OCI-LY3 (cell line): ENCODE data around the gene CADPS2.

ENCODE experiments used
- H2AFZ ChIP-seq: fragments of 200-600, 300-600 bp; shearing (Covaris generic); 2 replicates; pipeline ENCODE4 v1.6.0; 2014; ENCODE audit warnings: antibody characterized with exemption, low read depth, low read length
- H3K27ac ChIP-seq: fragments of 200-600, 300-600 bp; sonication (generic); 2 replicates; pipeline ENCODE4 v1.5.1; 2014; ENCODE audit warnings: mild to moderate bottlenecking, low read length, moderate library complexity, mixed read lengths
- H3K27me3 ChIP-seq: fragments of 200-600, 300-600 bp; sonication (generic); 2 replicates; pipeline ENCODE4 v1.6.1; 2014; ENCODE audit warnings: low read depth, low read length, mixed read lengths
- H3K36me3 ChIP-seq: fragments of 200-600, 300-600 bp; sonication (generic); replicated peaks from 2 replicates; pipeline ENCODE3; 2014; ENCODE audit warnings: low read depth, low read length, mixed read lengths
- H3K4me1 ChIP-seq: fragments of 300-600, 200-600 bp; sonication (generic); 2 replicates; pipeline ENCODE4 v1.6.1; 2014; ENCODE audit warnings: low read length, mixed read lengths
- H3K4me2 ChIP-seq: fragments of 200-600, 300-600 bp; sonication (generic); 2 replicates; pipeline ENCODE4 v1.6.1; 2014; ENCODE audit warnings: low read length, mixed read lengths
- H3K4me3 ChIP-seq: fragments of 300-600, 200-600 bp; sonication (generic); 2 replicates; pipeline ENCODE4 v1.5.1; 2014; ENCODE audit warnings: antibody characterized with exemption, mild to moderate bottlenecking, low read length, moderate library complexity
- H3K79me2 ChIP-seq: fragments of 300-600, 200-600 bp; shearing (Covaris generic); 2 replicates; pipeline ENCODE4 v1.6.1; 2014; ENCODE audit warnings: mild to moderate bottlenecking, low read length, mixed read lengths
- H3K9ac ChIP-seq: fragments of 300-600, 200-600 bp; shearing (Covaris generic); 2 replicates; pipeline ENCODE4 v1.6.0; 2014; ENCODE audit warnings: mild to moderate bottlenecking, low read length, moderate library complexity
- H3K9me3 ChIP-seq: fragments of 200-600, 300-600 bp; shearing (Covaris generic); 2 replicates; pipeline ENCODE4 v1.6.1; 2014; ENCODE audit warnings: low read length, mixed read lengths; ENCODE audit not compliant: insufficient read depth
- H4K20me1 ChIP-seq: fragments of 200-600, 300-600 bp; sonication (generic); 2 replicates; pipeline ENCODE4 v1.6.1; 2016; ENCODE audit warnings: low read length, mixed read lengths; ENCODE audit not compliant: insufficient read depth
- EZH2phosphoT487 ChIP-seq: fragments of 200-600 bp; shearing (Covaris generic); IDR thresholded peaks from 2 replicates; pipeline ENCODE4 v1.6.1; 2018; ENCODE audit warnings: antibody characterized with exemption, mixed run types, low read depth
- TF ChIP-seq, protein P1 (sequence below): fragments of 200-600, 300-600 bp; sonication (generic); IDR thresholded peaks from 2 replicates; pipeline ENCODE4 v1.5.1; 2014; ENCODE audit warnings: antibody characterized with exemption, low read length, low read depth

The CADPS2 gene

DNA sequence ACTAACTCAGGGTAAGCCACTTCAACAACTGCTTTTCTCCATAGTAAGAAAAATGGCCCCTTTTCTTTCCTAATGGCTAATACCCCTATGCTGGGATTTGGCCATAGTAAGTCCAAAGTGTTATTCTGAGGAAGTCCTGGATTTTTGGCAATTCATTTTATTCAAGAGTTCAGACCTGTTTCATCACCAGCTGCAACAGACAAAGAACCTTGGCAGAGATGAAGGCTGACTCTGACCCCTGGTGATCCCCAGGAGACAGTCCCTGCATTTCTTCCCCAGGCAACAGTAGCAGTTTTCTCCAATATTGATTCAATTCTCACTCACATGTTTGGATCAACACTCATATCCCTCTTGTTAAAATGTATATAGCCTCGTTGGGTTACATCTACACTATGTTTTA lies 332.5 kb downstream of the CADPS2 start:
- Histone ChIP-seq H3K36me3 (no peaks in the 10 kb centered on the region), H3K4me2 (no peak overlapping the region)
- TF ChIP-seq EZH2phosphoT487: no peak
- TF ChIP-seq, protein P1, sequence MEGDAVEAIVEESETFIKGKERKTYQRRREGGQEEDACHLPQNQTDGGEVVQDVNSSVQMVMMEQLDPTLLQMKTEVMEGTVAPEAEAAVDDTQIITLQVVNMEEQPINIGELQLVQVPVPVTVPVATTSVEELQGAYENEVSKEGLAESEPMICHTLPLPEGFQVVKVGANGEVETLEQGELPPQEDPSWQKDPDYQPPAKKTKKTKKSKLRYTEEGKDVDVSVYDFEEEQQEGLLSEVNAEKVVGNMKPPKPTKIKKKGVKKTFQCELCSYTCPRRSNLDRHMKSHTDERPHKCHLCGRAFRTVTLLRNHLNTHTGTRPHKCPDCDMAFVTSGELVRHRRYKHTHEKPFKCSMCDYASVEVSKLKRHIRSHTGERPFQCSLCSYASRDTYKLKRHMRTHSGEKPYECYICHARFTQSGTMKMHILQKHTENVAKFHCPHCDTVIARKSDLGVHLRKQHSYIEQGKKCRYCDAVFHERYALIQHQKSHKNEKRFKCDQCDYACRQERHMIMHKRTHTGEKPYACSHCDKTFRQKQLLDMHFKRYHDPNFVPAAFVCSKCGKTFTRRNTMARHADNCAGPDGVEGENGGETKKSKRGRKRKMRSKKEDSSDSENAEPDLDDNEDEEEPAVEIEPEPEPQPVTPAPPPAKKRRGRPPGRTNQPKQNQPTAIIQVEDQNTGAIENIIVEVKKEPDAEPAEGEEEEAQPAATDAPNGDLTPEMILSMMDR: no peak

DNA sequence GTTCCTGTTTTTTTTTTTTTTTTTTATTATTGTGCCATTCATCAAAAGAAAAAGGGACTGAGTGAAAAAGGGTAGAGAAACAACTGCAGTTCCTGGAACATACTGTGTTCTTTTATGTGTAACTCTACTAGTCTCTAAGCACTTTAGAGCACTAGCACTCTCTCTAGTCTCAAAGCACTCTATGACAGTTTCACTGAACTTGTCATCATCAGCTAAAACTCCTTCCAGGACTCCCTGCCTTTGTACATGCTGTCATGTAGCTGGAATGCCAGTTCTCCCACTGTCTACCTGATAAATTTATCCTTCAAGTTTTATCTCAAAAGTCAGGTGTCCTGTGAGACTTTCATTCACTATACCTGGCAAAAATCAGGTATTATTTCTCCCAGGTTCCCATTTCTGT lies 333.5 kb downstream of the CADPS2 start:
- Histone ChIP-seq H4K20me1 (no peaks in the 10 kb centered on the region), H3K9ac (no peak overlapping the region), H3K27ac (no peak overlapping the region)

More for the DNA sequence above, 332.5 kb downstream of the CADPS2 start:
- no peak overlapping the region for H3K4me3 ChIP-seq
- no peak overlapping the region for H3K9ac ChIP-seq
- no peaks in the 10 kb centered on the region for H3K27me3 ChIP-seq
- H3K27ac ChIP-seq: no peak overlapping the region
- no peak overlapping the region for H2AFZ ChIP-seq
- H3K9me3 ChIP-seq: no peaks in the 10 kb centered on the region
- H3K4me1 ChIP-seq: no peaks in the 10 kb centered on the region; the same call in 1 of the 2 replicates
- no peaks in the 10 kb centered on the region for H3K79me2 ChIP-seq
- no peaks in the 10 kb centered on the region for H4K20me1 ChIP-seq

DNA sequence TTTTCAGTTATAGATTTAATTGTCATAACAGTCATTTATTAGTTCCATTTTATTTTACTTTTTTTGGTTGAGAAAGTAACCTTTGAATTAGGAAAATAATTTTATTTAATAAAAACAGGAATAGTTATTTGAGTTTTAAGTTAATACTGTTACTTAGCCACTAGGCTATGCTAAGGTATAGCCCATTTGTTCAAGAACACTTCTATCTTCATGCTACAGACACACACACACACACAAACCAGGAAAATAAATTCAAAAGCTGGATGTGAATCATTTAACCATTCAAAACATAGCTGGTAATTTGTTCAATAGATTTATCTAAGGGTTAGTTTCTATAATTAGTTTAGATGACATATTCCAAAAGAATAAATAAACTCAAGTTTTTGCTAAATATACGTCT lies 335.7 kb downstream of the CADPS2 start:
- TF ChIP-seq, protein P1: peak; percentile 40
- no peak for TF ChIP-seq EZH2phosphoT487
- no peak overlapping the region for H3K9ac ChIP-seq
- no peak overlapping the region for H2AFZ ChIP-seq
- no peak overlapping the region for H3K4me2 ChIP-seq
- H3K79me2 ChIP-seq: no peaks in the 10 kb centered on the region
- no peaks in the 10 kb centered on the region for H3K36me3 ChIP-seq
- H3K9me3 ChIP-seq: no peaks in the 10 kb centered on the region
- H3K4me1 ChIP-seq: peaks cover 17% of the 10 kb centered on the region
- no peaks in the 10 kb centered on the region for H4K20me1 ChIP-seq
- H3K4me3 ChIP-seq: no peak overlapping the region
- H3K27me3 ChIP-seq: no peaks in the 10 kb centered on the region
- H3K27ac ChIP-seq: no peak overlapping the region

More for the DNA sequence above, 333.5 kb downstream of the CADPS2 start:
- no peaks in the 10 kb centered on the region for H3K9me3 ChIP-seq
- no peaks in the 10 kb centered on the region for H3K79me2 ChIP-seq
- no peaks in the 10 kb centered on the region for H3K27me3 ChIP-seq
- no peaks in the 10 kb centered on the region for H3K36me3 ChIP-seq
- no peak overlapping the region for H3K4me2 ChIP-seq
- no peak overlapping the region for H3K4me3 ChIP-seq
- TF ChIP-seq EZH2phosphoT487: no peak
- TF ChIP-seq, protein P1: no peak
- no peak overlapping the region for H2AFZ ChIP-seq
- peaks cover 8% of the 10 kb centered on the region for H3K4me1 ChIP-seq

DNA sequence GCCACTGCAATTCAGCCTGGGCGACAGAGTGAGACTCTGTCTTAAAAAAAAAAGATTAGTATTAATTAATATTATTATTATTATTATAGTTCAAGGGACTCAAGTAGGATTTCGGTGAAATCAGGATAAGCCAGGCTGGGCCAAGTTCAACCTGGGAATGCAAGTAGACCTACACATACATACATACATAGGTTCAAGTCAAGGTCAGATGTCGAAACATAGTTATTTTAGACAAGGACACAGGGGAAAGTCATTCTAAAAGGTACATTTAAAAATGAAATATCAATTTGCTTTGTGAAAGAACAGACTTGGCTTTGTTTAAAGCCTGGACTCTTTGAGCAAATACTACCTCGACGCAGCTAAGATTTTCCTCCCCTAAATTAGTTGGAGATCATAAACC lies 336.7 kb downstream of the CADPS2 start:
- no peaks in the 10 kb centered on the region for H3K9me3 ChIP-seq
- H2AFZ ChIP-seq: no peak overlapping the region
- H3K4me3 ChIP-seq: no peak overlapping the region
- H3K4me1 ChIP-seq: peaks cover 26% of the 10 kb centered on the region
- no peak overlapping the region for H3K4me2 ChIP-seq
- no peaks in the 10 kb centered on the region for H3K36me3 ChIP-seq
- TF ChIP-seq, protein P1: no peak
- TF ChIP-seq EZH2phosphoT487: no peak
- H3K9ac ChIP-seq: no peak overlapping the region
- no peaks in the 10 kb centered on the region for H3K27me3 ChIP-seq
- H4K20me1 ChIP-seq: no peaks in the 10 kb centered on the region
- H3K79me2 ChIP-seq: no peaks in the 10 kb centered on the region
- no peak overlapping the region for H3K27ac ChIP-seq
